H1 (cell line): Measurements from ENCODE around the gene CTAGE1. TPM values are rescaled to one million over a fixed set of nuclear protein-coding genes. Genes with fewer than 3 reads are reported as not detected.

Experiments
- CHD7 ChIP-seq: fragments of 300-600 bp; sonication (generic); IDR thresholded peaks from 2 replicates; pipeline ENCODE4 v1.7.1; 2012; ENCODE audit warnings: low read length, moderate library complexity, mild to moderate bottlenecking, inconsistent platforms; ENCODE audit not compliant: insufficient replicate concordance
- NRF1 ChIP-seq: IDR thresholded peaks from 2 replicates; pipeline ENCODE4 v1.6.1; 2011; ENCODE audit warnings: mild to moderate bottlenecking, low read depth, low read length, improper control_type of control experiment
- SAP30 ChIP-seq: fragments of 300-600 bp; sonication (generic); IDR thresholded peaks from 2 replicates; pipeline ENCODE4 v1.7.1; 2012; ENCODE audit warnings: low read length, moderate library complexity, mild to moderate bottlenecking, inconsistent platforms; ENCODE audit not compliant: insufficient read depth, insufficient replicate concordance
- ZNF274 ChIP-seq: IDR thresholded peaks from 2 replicates; pipeline ENCODE4 v1.7.0; 2012; ENCODE audit warnings: low read length, borderline replicate concordance; ENCODE audit errors: extremely low read depth
- polyA plus RNA-seq, 7 experiments: library from polyadenylated mRNA; depleted of rRNA in 3 of 7; stranded (reverse) in 5 of 7; unstranded in 2 of 7; fragments of >200 nt in 5 of 7; fragments of 200-250 nt in 2 of 7; gene quantifications; 1 replicate in 5 of 7; 2 replicates in 1 of 7; 4 replicates in 1 of 7; pipeline versions ENCODE4 v1.2.1 to v1.2.3, GENCODE V29; 2011 to 2013; ENCODE audit warnings: missing spikeins in 2 of 7, mixed read lengths in 2 of 7
- total RNA-seq: library from RNA; stranded (reverse); fragmentation: NEBNext Ultra II Directional; extraction: Animal tissue kit (Norgen Biotek cat#: 25700); gene quantifications from 2 replicates; pipeline ENCODE4 v1.2.1, GENCODE V29; 2021

The CTAGE1 gene
- total and polyA plus RNA-seq, 2 of the 8 experiments (the other 6 are each of a cell fraction or from before 2014, with no cell fraction given), result not detected

DNA sequence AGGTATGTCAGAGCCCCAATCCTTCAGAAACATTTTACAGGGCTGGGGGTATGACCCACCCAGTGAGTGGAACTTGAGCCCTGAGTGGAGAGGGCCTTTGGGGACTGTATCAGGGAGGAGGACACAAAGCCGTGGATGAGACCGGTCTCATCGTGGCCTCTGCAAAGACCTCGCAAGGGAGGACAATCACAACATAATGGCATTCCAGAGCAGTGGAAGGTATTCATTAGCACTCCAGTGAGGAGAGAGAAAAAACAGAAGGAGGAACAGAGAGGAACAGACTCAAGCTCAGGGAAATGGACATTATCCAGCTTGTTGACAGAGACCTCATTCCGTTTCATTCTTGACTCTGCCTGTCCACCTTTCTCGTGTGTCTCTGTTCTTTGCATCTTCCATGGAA is 38.8 kb upstream of the CTAGE1 start (continued):
- TF ChIP-seq CHD7 (no peak), SAP30 (no peak), ZNF274 (no peak), NRF1 (no peak)
